LHCN-M2 (cell line): Measurements from ENCODE around the gene MCF2L. TPM values are rescaled to one million over a fixed set of nuclear protein-coding genes. Genes with fewer than 3 reads are reported as not detected.
"Not testable (repeated sequence)": the region's sequence is repeated elsewhere in the genome, so short reads cannot be mapped to it uniquely, and the experiment has no call there.

ENCODE experiments used
- DNase-seq: peaks from one replicate; pipeline ENCODE4 v3.0.0-alpha.2; 2012; ENCODE audit warnings: low read depth
- total RNA-seq: library from RNA; depleted of rRNA; stranded (reverse); fragments of >200 nt; gene quantifications from 2 replicates; pipeline ENCODE4 v1.2.3, GENCODE V29; 2014

Gene MCF2L
- total RNA-seq, 1 experiment from 2014 or later = 10.9 TPM

DNA sequence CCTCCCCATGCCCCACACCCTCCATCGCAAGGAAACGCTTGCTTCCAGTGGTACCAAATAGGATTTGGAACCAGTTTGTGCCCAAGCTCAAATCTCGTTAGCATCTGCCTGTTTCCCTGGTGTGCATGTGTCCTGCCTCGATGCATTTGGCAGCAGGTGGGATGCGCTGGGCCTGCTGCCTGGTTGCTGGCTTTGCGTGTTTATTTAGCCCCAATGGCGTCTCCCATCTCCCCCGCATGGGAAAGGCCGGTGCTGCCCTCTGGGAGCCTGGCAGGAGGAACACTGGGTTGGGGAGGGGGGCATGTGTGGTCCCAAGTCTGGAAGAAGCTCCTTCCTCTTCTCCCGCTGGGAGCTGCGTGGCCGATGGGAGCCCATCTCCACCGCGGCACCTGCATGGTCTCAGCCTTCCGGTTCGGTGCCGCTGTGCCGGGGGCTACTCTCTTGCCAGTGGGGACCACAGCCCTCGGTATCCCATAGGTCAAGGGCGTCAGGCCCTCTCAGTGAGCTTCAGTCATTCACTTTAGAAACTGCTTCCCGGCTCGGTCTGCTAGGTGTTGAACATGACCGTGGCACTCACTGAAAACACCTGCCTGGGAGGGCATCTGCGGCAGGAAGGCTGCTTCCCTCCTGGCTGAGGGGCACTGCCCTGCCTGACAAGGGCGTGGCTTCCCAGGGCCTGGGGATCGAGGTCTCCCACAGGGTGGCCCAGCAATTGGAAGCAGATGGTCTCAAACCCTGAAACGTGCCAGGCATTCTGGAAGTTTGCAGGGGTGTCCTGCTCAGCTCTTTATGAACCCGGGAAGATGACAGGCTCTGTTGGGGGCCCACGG, 124.8 kb downstream of the MCF2L start:
- no peak for DNase-seq

DNA sequence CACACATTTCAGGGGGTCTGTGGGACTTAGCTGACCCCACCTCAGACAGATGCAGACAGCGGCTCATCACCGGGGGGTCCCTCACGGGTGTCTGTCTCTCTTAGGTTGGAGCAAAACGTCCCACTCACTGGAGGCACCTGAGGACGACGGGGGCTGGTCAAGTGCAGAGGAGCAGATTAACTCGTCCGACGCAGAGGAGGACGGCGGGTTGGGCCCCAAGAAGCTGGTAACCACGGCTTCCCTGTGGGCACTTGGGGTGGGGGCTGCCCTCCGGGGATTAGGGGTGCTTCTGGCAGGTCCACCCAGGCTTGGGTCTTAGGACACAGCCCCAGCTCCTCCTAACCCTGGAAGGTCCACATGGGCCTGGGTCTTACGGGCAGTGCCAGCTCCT, 125.4 kb downstream of the MCF2L start:
- DNase-seq = no peak

DNA sequence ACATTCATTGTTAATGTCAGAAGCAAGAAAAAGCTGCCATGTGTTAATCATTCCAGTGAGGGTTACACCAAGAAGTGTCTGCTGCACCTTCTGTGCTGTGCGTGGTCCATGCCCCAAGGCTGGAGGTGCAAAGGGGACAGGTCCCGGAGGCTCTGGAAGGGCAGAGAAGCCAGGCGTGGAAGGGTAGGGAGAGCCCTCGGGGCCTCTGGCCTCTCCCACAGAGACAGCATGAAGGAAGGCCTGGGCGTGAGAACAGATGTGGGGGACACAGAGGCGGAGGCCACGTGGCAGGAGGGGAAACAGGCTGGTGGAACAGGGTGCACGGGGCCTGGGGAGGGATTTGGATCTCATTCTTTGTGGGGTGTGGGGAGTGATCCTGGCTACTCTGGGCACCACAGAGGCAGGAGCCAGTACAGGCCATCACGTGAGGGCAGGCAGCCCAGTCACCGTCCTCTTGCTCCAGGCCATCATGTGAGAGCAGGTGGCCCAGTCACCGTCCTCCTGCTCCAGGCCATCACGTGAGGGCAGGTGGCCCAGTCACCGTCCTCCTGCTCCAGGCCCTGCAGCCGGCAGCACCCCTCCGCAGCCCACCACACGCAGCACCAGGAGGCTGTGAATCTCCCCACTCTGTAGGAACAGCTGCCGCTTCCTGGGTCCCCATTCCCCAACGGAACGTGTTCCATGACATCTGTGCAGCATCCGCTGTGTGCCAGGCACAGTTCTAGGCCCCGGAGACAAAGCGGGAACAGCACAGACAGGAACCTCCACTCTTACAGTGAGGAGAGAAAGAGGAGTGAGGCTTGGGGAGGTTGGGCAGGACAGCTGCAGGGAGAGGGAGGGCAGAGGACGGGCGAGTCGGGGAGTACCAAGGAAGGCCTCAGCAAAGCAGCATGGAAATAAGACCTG, 126.4 kb downstream of the MCF2L start:
- no peak for DNase-seq

DNA sequence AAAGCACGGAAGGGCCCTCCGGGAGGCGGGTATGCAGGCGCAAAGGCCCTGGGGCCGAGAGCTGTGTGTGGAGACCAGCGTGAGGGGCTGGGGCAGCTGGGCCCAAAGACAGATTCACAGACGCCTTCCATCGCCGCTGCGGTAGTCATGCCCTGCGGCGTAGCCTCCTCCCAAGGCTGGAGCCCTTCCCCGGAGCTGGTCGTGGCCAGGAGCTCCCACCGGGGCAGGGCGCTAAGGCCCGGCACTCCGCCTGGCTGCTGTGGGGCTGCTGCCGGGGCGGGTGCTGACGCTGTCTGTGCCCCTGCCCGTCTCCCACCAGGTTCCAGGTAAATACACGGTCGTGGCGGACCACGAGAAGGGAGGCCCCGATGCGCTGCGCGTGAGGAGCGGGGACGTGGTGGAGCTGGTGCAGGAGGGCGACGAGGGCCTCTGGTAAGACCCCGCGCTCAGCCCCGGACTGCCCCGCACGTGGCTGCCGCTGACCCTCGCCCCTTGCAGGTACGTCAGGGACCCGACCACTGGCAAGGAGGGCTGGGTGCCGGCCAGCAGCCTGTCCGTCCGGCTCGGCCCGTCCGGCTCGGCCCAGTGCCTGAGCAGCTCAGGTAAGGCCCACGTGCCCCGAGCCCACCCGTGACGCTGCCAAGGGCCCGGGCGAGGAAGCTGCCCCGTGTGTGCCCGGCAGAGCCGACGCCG, 127.2 kb downstream of the MCF2L start:
- DNase-seq = no peak

DNA sequence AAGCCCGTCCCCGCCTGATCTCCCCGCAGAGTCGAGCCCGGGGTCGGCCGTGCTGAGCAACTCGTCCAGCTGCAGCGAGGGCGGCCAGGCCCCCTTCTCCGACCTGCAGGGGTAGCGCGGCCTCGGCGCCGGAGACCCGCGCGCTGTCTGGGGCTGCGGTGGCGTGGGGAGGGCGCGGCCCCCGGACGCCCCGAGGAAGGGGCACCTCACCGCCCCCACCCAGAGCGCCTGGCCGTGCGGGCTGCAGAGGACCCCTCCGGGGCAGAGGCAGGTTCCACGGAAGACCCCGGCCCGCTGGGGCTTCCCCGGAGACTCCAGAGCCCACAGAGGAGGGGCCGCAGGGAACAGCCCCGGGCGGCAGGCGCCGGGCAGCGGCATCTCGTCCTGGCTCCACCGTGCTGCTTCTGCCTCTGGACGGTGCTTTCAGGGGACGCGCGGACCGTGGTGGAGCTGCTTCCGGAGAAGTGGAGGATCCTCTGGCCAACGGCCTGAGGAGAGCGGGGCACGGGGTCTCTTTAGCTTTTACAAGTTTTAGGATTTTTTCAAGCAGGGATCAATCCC, 127.8 kb downstream of the MCF2L start:
- DNase-seq = no peak

DNA sequence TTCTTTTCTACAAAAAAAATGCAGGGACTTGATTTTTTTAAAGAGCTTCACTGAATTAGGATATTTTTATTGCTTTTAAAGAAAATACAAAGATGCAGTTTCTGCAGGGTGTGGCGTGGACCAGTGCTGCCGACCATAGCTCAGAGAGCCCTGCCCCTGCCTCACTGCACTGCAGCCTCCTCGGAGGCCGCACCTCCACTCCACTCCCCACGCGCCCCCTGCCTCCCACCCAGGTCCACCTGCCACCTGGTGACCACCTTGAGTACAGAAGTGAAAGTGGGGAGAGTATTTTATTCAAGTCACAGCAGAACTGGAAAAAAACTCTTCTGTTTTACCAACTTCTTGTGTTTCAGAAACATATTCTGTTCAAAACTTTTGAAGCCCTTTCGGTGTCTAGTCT, 128.6 kb downstream of the MCF2L start:
- DNase-seq = no peak

DNA sequence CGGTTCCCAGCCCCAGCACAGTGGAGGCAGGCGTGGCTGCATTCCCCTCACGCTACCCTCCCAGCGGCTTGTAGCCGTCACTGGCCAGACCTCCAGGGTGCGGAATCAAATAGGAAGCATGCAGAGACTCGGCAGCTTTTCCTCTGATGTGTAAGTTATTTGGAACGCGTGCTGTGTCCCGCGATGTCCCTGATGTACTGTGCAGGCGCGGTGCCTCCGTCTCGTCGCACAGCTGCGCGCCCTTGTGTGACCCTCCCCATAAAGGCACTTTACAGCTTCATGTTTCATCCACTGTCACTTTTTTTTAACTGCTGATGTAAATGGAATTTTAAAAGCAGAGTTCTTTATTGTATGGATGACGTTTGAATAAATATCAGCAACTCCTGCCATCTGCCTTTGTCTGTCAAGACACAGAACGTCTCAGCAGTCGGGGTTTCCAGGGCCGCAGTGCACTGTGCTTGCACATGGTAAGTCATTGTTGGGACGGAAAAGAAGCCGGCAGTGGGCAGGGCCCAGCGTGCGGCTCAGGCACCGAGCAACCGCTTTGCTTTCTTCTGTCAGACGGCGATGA, 129.2 kb downstream of the MCF2L start:
- peak; percentile 51 for DNase-seq

DNA sequence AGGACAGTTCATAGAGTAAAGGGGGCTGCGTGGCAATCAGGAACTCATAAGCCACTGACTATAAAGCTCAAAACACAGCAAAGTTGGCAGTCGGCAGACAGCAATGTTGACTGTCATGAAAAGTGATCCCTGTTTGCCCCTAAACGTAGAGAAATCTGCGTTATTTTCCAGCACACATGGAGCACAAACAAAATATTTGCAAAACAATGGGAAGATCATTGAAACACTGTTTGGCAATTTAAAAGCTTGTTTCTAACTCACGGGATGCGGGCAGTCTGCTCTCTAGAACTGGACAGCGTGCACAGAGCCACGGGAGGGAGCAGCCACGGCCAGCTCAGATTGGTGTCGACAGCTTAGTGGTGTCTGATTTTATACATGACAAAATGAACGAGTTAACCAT, 130.1 kb downstream of the MCF2L start:
- no peak for DNase-seq

DNA sequence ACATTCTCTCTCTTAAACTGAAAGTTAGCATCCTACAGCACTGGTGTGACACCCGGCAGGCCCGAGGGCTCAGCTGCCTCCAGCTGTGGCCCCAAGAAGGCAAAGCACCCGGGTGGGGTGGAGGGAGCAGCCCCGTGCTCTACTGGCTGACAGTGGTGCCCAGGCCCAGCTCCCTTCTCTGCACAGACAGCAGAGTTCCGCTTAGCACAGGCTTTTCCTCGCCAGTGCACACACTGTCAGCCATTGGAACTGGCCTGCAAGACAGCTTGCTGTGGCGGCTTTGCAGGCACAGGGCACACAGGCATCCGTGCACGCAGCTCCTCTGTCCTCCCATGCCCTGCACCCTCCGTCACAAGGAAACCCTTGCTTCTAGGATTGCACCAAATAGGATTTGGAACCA, 133.3 kb downstream of the MCF2L start:
- not testable (repeated sequence) for DNase-seq

DNA sequence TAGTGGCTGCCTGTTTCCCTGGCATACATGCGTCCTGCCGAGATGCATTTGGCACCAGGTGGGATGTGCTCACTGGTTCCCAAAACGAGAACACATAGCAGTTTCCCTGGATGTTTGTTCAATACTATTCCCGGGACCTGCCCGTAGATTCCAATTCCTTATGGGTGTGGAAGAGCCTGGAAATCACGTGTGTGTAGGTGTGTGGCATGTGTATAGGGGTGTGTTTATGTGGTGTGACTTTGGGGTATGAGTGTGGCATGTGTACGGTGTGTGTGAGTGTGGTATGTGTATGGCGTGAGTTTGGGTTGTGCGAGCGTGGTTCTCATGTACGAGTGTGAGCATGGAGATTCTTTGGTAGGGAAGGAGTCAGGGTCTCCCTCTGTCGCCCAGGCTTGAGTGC, 133.7 kb downstream of the MCF2L start:
- DNase-seq = no peak

DNA sequence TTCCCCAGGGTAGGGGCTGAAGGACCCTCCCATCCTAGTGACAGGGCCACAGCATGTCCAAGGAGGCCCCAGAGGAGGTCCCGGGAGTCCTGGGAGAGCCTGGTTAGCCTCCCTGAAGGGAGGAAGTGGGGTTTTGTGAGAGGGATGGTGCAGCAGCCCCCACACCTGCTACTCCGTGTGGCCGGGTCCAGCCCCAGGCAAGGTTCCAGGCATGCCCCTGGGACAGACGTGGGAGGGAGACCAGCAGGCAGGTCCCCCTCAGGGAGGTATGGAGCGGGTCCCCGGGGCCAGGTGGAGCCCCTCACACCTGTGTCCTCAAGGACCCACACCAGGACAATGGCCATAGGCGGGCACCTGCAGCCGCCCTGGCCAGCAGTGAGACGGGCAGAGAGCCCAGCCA, 134.6 kb downstream of the MCF2L start:
- no peak for DNase-seq

DNA sequence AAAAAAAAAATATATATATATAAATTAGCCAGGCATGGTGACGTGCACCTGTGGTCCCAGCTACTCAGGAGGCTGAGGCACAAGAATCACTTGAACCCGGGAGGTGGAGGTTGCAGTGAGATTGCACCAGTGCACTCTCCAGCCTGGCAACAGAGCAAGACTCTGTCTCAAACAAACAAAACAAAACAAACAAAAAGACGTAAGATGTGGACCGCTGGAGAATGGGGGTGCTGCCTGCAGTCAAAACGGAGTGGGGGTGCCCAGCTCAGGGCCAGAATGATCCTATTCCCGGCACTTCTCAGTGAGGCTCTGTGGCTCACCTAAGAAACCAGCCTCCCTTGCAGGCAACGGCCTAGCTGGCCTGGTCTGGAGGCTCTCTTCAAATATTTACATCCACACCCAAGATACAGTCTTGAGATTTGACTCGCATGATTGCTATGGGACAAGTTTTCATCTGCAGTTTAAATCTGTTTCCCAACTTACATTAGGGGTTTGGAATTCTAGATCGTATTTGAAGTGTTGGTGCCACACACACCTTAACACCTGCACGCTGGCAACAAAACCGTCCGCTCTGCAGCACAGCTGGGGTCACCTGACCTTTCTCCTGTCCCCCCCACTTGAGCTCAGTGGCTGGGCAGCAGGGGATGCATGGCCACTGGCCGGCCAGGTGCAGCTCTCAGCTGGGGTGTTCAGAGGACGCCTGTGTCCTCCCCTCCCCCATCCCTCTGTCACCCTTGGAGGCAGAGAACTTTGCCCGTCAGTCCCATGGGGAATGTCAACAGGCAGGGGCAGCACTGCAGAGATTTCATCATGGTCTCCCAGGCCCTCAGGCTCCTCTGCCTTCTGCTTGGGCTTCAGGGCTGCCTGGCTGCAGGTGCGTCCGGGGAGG, 136.3 kb downstream of the MCF2L start, which contains the start of gene F7:
TSS of gene F7 (plus strand) at position 760 of the 889 bp plus-strand sequence. CDS start at position 811, 51 bp downstream.
- DNase-seq = no peak

DNA sequence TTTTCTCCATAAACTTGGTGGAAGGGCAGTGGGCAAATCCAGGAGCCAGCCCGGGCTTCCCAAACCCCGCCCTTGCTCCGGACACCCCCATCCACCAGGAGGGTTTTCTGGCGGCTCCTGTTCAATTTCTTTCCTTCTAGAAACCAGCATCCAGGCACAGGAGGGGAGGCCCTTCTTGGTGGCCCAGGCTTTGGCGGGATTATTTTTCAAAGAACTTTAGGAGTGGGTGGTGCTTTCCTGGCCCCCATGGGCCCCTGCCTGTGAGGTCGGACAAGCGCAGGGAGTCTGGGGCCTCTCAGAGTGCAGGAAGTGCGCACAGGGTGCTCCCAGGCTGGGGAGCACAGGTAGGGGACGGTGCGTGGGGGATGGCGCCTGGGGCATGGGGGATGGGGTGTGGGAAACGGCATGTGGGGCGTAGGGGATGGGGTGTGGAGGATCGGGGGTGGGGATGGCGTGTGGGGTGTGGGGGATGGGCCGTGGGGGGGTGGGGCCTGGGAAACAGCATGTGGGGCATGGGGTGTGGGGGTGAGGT, 137.0 kb downstream of the MCF2L start:
- DNase-seq = no peak

DNA sequence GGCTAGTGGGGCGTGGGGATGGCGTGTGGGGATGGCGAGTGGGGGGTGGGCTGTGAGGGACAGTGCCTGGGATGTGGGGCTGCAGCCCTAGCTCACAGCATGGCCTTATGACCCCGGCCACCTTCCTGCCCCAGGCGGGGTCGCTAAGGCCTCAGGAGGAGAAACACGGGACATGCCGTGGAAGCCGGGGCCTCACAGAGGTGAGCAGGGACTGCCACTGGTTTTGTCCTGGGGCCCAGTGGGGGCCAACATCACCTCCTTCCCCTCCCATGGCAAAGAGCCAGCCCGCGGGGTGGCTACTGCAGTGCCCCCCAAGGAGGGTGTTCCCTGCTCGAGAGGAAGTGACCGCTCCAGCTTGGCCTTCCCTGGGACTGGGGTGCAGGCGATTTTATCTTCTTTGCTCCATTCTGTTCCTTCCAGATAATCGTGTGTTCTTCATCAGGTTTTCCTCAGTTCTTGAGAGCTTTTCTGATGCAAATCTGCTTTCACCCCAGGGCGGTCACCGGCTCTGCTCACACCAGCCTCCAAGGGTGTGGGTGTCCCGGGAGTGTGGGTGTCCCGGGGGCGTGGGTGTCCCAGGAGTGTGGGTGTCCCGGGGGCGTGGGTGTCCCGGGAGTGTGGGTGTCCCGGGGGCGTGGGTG, 137.8 kb downstream of the MCF2L start:
- DNase-seq = no peak

DNA sequence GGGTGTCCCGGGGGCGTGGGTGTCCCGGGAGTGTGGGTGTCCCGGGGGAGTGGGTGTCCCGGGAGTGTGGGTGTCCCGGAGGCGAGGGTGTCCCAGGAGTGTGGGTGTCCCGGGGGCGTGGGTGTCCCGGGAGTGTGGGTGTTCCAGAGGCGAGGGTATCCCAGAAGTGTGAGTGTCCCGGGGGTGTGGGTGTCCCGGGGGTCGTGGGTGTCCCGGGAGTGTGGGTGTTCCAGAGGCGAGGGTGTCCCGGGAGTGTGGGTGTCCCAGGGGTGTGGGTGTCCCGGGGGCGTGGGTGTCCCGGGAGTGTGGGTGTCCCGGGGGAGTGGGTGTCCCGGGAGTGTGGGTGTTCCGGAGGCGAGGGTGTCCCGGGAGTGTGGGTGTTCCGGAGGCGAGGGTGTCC, 139.5 kb downstream of the MCF2L start:
- DNase-seq = not testable (repeated sequence)

DNA sequence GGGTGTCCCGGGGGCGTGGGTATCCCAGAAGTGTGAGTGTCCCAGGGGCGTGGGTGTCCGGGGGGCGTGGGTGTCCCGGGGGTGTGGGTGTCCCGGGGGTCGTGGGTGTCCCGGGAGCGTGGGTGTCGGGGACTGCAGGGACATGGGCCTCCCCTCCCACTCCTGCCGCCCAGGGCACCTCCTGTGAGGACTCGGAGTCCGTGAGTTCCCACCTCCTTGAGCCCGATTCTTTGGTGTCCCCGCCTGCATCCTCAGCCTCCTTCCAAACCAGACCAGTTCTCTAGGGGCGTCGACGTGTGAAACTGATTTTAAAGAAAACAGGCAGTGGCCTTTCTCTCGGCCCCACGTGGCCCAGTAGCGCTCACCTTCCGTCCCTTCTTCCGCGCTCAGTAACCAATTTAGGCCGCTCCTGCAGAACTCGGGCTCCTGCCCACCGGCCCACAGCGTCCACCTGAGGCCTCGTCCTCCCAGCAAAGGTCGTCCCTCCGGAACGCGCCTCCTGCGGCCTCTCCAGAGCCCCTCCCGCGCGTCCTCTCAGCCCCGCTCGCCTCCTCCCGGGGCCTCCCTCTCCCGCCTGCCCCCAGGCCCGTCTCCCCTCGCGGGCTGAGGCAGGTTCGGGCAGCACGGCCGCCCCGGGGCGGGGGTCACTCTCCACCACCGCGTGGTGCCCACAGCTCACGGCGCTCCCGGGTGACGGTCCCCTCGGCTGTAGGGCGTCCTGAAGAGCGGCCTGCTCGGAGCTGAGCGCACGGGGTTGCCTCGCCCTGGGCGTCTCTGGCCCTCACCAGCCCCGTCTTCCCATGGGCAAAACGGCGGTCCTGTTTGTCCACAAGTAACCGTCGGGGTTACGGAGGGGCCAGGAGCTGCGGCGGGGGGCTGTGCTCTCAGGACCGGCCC, 140.4 kb downstream of the MCF2L start:
- DNase-seq = no peak

DNA sequence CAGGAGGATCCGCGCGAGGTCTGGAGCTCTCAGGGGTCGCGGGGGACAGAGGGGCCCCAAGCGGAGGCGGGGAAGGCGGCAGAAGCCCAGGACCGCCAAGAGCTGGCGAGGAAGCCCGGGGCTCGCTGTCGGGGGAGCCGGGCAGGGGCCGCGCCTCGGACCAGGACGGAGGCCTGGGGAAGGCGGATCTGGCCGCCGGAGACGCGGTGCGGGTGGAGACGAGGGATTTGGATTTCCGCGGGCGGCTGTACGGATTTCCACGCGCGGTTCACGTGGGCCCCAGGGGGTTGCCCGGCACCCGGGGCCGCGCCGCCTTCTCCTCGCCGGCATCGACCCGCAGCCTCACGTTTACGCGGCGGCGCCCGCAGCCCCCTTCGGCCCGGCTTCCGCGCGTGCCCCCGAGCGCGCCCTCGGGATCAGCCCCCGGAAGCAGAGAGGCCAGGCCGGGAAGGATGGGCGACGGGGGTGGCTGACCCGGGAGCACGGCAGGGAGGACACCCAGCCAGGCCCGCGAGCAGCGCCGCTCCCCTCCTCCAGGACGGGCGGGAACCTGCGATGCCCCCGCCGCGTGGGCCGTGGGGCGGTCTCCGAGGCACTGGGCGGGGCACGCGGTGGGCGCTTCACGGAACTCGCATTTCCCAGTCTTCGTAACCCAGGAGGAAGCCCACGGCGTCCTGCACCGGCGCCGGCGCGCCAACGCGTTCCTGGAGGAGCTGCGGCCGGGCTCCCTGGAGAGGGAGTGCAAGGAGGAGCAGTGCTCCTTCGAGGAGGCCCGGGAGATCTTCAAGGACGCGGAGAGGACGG, 141.2 kb downstream of the MCF2L start:
- no peak for DNase-seq
